OCI-LY3 (cell line): ENCODE data around the gene BRCA1.

Experiments used
- H2AFZ ChIP-seq: fragments of 200-600, 300-600 bp; shearing (Covaris generic); 2 replicates; pipeline ENCODE4 v1.6.0; 2014; ENCODE audit warnings: antibody characterized with exemption, low read depth, low read length
- H3K27ac ChIP-seq: fragments of 200-600, 300-600 bp; sonication (generic); 2 replicates; pipeline ENCODE4 v1.5.1; 2014; ENCODE audit warnings: mild to moderate bottlenecking, low read length, moderate library complexity, mixed read lengths
- H3K27me3 ChIP-seq: fragments of 200-600, 300-600 bp; sonication (generic); 2 replicates; pipeline ENCODE4 v1.6.1; 2014; ENCODE audit warnings: low read depth, low read length, mixed read lengths
- H3K36me3 ChIP-seq: fragments of 200-600, 300-600 bp; sonication (generic); replicated peaks from 2 replicates; pipeline ENCODE3; 2014; ENCODE audit warnings: low read depth, low read length, mixed read lengths
- H3K4me1 ChIP-seq: fragments of 300-600, 200-600 bp; sonication (generic); 2 replicates; pipeline ENCODE4 v1.6.1; 2014; ENCODE audit warnings: low read length, mixed read lengths
- H3K4me2 ChIP-seq: fragments of 200-600, 300-600 bp; sonication (generic); 2 replicates; pipeline ENCODE4 v1.6.1; 2014; ENCODE audit warnings: low read length, mixed read lengths
- H3K4me3 ChIP-seq: fragments of 300-600, 200-600 bp; sonication (generic); 2 replicates; pipeline ENCODE4 v1.5.1; 2014; ENCODE audit warnings: antibody characterized with exemption, mild to moderate bottlenecking, low read length, moderate library complexity
- H3K79me2 ChIP-seq: fragments of 300-600, 200-600 bp; shearing (Covaris generic); 2 replicates; pipeline ENCODE4 v1.6.1; 2014; ENCODE audit warnings: mild to moderate bottlenecking, low read length, mixed read lengths
- H3K9ac ChIP-seq: fragments of 300-600, 200-600 bp; shearing (Covaris generic); 2 replicates; pipeline ENCODE4 v1.6.0; 2014; ENCODE audit warnings: mild to moderate bottlenecking, low read length, moderate library complexity
- H3K9me3 ChIP-seq: fragments of 200-600, 300-600 bp; shearing (Covaris generic); 2 replicates; pipeline ENCODE4 v1.6.1; 2014; ENCODE audit warnings: low read length, mixed read lengths; ENCODE audit not compliant: insufficient read depth
- H4K20me1 ChIP-seq: fragments of 200-600, 300-600 bp; sonication (generic); 2 replicates; pipeline ENCODE4 v1.6.1; 2016; ENCODE audit warnings: low read length, mixed read lengths; ENCODE audit not compliant: insufficient read depth
- EZH2phosphoT487 ChIP-seq: fragments of 200-600 bp; shearing (Covaris generic); IDR thresholded peaks from 2 replicates; pipeline ENCODE4 v1.6.1; 2018; ENCODE audit warnings: antibody characterized with exemption, mixed run types, low read depth
- TF ChIP-seq, protein P1 (sequence below): fragments of 200-600, 300-600 bp; sonication (generic); IDR thresholded peaks from 2 replicates; pipeline ENCODE4 v1.5.1; 2014; ENCODE audit warnings: antibody characterized with exemption, low read length, low read depth

Gene BRCA1

DNA sequence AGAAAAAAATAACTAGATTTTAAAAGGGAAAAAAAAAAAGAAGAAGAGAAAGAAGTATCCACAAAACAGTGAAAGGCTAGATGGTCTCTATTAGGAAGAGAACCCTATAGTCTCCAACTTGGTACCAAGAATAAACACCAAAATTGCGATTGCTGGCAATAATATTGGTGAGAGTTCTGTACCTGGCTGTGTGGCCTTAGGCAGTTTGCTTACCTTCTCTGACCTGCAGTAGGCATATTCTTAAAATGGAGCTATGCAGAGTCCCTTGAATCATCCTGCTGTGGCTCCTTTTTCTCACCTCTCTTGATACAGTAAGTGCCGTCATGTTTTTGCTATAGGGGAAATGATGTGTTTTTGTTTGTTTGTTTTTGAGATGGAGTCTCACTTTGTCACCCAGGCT is 35.1 kb downstream of the BRCA1 start:
- Histone ChIP-seq H3K4me2 (no peak overlapping the region), H3K4me1 (no peaks in the 10 kb centered on the region), H3K27me3 (no peaks in the 10 kb centered on the region), H3K27ac (no peak overlapping the region), H2AFZ (no peak overlapping the region), H3K36me3 (peaks cover 54% of the 10 kb centered on the region), H3K4me3 (no peak overlapping the region), H3K9ac (no peak overlapping the region), H3K79me2 (no peaks in the 10 kb centered on the region), H3K9me3 (no peaks in the 10 kb centered on the region), H4K20me1 (no peaks in the 10 kb centered on the region)
- no peak for TF ChIP-seq EZH2phosphoT487
- TF ChIP-seq, protein P1, sequence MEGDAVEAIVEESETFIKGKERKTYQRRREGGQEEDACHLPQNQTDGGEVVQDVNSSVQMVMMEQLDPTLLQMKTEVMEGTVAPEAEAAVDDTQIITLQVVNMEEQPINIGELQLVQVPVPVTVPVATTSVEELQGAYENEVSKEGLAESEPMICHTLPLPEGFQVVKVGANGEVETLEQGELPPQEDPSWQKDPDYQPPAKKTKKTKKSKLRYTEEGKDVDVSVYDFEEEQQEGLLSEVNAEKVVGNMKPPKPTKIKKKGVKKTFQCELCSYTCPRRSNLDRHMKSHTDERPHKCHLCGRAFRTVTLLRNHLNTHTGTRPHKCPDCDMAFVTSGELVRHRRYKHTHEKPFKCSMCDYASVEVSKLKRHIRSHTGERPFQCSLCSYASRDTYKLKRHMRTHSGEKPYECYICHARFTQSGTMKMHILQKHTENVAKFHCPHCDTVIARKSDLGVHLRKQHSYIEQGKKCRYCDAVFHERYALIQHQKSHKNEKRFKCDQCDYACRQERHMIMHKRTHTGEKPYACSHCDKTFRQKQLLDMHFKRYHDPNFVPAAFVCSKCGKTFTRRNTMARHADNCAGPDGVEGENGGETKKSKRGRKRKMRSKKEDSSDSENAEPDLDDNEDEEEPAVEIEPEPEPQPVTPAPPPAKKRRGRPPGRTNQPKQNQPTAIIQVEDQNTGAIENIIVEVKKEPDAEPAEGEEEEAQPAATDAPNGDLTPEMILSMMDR = no peak

DNA sequence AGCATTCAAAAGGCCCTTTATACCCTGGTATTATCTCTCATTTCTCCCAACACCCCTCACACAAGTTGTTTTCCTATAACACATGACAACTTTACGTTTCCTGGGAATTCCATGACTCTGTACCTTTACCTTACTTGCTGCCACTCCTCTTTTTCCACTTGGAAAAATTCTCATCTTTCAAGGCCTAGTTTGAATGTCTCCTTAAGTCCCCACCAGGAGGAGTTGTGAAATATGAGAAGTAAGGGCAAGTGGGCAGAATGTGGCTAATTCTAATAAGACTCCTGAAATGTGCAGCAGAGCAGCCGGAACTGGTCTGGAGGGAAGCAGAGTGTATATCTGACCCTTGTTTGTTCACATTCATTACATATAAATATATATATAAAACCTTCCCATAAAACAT is 39.7 kb downstream of the BRCA1 start:
- H3K9me3 ChIP-seq = no peaks in the 10 kb centered on the region
- no peak overlapping the region for H2AFZ ChIP-seq
- H3K9ac ChIP-seq = no peak overlapping the region
- no peaks in the 10 kb centered on the region for H4K20me1 ChIP-seq
- peaks cover 45% of the 10 kb centered on the region for H3K36me3 ChIP-seq
- no peak for TF ChIP-seq EZH2phosphoT487
- TF ChIP-seq, protein P1 = no peak
- H3K27ac ChIP-seq = no peak overlapping the region
- H3K79me2 ChIP-seq = no peaks in the 10 kb centered on the region; the same call in 1 of the 2 replicates
- no peaks in the 10 kb centered on the region for H3K4me1 ChIP-seq
- H3K4me2 ChIP-seq = no peak overlapping the region
- no peaks in the 10 kb centered on the region for H3K27me3 ChIP-seq
- no peak overlapping the region for H3K4me3 ChIP-seq

DNA sequence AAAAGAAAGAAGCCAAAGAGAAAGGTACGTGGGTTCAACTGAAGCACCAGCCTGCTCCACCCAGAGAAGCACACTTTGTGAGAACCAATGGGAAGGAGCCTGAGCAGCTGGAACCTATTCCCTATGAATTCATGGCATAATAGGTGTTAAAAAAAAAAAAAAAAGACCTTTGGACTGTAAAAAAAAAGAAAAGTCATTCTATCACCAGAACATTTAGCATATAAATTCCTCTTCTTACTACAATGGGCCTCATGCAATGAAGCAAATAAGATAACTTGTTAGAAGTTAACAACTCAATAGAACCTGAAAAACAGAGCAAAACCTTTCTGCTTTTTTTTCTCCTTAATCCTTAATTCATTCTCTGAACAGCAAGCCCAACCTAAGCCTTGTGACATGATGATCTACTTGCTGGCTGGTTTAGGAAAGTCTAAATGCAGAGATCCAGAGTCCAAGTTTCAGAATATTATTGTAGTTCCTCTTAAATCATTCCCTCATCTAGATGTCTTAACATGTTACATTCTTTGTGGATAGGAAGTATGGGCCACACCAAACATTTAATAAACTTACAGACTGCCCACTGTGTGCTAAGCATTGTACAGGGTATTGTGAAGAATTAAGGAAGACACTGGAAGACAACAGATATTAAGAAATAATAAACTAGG is 45.4 kb downstream of the BRCA1 start:
- Histone ChIP-seq H3K27me3 (no peaks in the 10 kb centered on the region), H3K4me1 (no peaks in the 10 kb centered on the region), H4K20me1 (no peaks in the 10 kb centered on the region), H3K4me3 (no peak overlapping the region), H3K27ac (no peak overlapping the region), H2AFZ (no peak overlapping the region), H3K9me3 (no peaks in the 10 kb centered on the region), H3K79me2 (no peaks in the 10 kb centered on the region; the same call in 1 of the 2 replicates), H3K36me3 (peaks cover 30% of the 10 kb centered on the region), H3K4me2 (no peak overlapping the region), H3K9ac (no peak overlapping the region)
- TF ChIP-seq EZH2phosphoT487 = no peak
- TF ChIP-seq, protein P1 = no peak

DNA sequence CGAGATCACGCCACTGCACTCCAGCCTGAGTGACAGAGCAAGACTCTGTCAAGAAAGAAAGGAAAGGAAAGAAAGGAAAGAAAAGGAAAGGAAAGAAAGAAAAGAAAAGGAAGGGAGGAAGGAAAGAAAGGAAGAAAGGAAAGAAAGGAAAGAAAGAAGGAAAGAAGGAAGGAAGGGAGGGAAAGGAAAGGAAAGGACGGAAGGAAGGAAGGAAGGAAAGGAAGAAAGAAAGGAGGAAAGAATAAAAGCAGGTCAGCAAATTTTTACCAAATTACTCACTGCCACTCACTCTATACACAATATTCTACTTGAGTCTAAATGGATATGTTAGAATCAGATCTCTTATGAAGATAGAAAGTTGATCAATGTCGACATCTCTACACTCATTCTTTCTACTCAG is 50.3 kb downstream of the BRCA1 start:
- TF ChIP-seq EZH2phosphoT487 = no peak
- TF ChIP-seq, protein P1 = no peak
- Histone ChIP-seq H3K4me1 (no peaks in the 10 kb centered on the region), H3K27ac (no peak overlapping the region), H3K79me2 (no peaks in the 10 kb centered on the region), H3K4me3 (no peak overlapping the region), H2AFZ (no peak overlapping the region), H3K9ac (no peak overlapping the region), H3K9me3 (no peaks in the 10 kb centered on the region), H4K20me1 (no peaks in the 10 kb centered on the region), H3K27me3 (no peaks in the 10 kb centered on the region), H3K4me2 (no peak overlapping the region), H3K36me3 (peaks cover 30% of the 10 kb centered on the region)
